NCI-H128 (cell line): ENCODE measurements around the gene ZNF423.
A peak's percentile ranks its signal among the peaks of the same experiment; 100 is the strongest.

ENCODE experiments used
- DNase-seq: peaks from one replicate; lab custom pipeline; 2025; ENCODE audit not compliant: unreplicated experiment; lab: John Stamatoyannopoulos, UW

ZNF423 gene

GRCh38 chr16:49755716-49756505 lies 100.0 kb downstream of the ZNF423 start:
- DNase-seq = no peak

GRCh38 chr16:49755313-49755620 lies 100.6 kb downstream of the ZNF423 start:
- no peak for DNase-seq

DNA sequence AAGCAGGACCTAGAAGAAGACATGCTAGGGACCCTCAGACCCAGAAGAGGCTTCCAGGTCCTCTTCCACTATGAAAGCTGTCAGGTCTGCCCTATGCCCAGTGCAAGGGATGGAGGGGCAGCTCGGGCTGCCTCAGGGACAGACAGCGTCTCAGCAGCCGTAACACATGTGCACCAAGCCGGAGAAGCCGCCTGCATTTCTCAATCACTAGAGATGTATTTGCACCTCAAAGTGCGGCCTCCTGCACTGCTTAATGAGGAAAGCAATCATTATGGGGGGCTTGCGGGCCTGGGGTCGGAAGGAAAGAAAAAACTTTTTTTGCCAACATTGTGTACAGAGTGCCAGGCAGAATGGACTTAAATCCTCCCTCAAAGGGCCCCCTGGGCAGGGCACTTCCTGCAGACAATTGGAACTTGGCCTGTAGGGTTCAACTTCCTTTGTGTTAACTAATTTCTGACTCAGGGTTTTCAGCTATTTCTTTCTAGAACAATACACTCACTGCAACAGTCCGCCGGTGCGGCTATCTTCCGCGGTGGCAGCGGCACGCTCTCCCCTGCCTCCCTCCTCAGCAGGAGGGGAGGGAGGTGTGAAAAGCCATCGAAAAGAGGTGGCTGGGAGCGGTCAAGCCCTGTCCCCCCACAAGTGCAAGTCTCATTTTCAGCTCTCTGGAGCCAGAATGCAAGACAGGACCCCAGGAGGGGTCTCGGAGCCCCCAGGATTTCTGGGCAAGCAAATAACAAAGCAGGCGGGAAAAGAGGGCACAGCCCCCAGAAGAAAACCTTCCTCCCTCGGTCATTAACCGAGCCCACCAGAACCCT lies 101.2 kb downstream of the ZNF423 start:
- DNase-seq = no peak

DNA sequence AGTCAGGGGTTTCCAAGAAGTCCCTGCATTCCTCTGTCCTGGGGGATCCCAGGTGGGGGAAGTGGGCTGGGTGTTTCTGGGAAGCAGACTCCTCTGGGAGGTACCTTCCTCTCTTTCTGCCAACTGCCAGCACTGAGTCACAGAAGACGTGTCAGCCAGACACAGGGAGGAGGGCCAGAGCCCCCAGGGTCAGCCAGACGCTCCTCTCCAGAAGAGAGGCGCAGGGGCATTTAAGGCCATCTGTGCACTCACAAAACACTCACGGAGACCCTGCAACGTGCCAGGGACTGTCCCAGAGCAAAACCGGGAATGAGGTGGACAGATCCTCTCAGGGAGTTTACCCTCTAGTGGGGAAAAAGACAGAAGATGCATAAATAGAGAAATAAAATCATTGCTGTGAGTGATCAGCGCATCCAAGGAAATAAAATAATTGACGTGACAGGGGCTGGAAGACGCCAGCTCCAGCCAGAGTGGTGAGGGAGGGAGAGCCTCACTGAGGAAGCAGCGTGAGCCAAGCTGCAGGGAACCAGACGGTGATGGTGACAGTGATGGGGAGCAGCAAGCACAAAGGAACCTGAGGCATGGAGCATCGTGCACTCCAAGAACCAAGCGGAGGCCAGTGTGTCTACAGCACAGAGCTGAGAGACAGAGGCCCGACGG lies 105.4 kb downstream of the ZNF423 start:
- DNase-seq = no peak

GRCh38 chr16:49749816-49750215 lies 106.1 kb downstream of the ZNF423 start:
- no peak for DNase-seq

GRCh38 chr16:49748322-49748721 lies 107.6 kb downstream of the ZNF423 start:
- peak; percentile 31 for DNase-seq

DNA sequence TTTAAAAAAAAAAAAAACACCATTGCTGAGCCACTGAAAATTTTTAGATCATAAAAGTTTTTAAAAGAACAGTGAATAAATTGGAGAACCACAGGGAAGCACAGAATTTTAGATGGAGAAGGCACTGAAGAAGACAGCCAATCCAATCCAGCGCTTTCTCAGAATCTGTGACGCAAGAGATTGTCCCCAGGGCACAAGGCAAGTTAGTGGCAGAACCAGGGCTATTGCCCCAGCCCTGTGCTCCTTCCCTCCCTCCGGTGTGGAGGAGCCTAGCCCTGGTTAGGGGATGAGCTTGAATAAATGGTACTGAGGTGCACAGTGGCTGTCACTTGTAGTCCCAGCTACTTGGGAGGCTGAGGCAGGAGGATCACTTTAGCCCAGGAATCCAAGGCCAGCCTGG lies 108.3 kb downstream of the ZNF423 start:
- no peak for DNase-seq

DNA sequence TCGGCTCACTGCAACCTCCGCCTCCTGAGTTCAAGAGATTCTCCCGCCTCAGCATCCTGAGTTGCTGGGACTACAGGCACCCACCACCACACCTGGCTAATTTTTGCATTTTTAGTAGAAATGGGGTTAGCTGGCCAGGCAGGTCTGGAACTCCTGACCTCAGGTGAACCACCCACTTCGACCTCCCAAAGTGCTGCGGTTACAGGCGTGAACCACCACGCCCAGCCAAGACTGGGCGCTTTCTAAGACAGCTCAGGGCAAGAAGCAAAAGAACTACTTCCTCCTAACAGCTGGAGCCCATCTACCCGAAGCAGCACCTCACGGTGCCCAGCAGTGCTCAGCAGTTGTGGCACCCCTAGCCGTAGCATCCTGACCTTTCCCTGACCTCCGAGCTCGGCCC lies 109.4 kb downstream of the ZNF423 start:
- DNase-seq = no peak

DNA sequence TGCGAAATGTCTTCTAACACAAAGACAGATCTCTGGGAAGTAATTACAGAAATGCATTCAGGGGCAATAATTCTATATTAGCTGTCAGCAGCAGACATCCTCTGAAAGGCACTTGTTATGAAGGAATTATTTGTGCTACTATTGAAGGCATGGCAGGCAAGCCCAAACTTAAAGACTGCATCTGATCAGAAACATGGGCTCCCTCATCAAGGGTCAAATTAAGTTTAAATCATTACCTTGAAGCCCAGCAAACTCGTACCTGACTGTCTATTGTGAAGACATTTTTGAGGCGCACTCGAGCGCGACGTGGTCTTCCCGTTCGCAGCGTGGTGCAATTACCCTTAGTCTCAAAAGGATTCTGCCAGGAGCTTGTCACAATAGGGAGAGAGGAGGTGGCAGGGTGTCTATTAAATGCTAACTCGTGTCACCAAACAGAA lies 110.6 kb downstream of the ZNF423 start:
- DNase-seq = no peak

DNA sequence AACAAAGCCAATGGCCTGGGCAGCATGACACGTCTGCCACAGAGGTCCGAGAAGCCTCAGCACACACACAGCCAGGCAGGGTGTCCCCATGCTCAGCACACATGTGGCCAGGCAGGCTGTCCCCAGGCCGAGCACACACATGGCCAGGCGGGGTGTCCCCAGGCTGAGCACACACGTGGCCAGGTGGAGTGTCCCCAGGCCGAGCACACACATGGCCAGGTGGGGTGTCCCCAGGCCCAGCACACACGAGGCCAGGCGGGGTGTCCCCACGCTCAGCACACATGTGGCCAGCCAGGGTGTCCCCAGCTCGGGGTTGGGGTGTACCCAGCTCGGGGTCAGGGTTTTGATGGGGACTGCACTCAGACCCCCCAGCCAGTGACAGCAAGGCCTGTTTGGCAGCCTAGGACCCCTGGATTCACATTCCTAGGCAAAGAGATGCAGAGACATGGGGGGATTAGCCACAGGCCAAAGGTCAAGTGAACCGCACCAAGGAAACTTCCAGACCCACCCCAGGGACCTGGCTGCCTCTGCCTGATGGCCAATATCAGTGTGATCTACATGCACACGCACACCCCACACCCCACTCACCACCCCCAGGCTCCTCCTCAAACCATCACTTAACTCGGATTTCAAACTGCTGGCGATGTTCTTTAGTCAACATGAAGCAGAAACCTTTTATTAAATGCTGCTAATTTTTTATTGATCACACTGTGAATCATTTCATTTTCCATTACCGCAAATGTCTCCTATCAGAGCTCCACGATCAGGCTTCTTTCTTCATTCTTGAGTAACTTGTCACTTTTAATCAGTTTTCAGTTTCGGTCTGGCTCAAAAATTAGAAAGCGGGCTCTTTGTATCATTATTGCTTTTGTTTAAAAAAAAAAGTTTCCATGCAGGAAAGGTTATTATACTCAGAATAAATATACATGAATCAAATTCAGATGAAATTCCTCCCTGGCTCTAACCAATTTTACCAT lies 111.4 kb downstream of the ZNF423 start:
- DNase-seq = no peak

GRCh38 chr16:49743658-49744057 lies 112.3 kb downstream of the ZNF423 start:
- DNase-seq = no peak

DNA sequence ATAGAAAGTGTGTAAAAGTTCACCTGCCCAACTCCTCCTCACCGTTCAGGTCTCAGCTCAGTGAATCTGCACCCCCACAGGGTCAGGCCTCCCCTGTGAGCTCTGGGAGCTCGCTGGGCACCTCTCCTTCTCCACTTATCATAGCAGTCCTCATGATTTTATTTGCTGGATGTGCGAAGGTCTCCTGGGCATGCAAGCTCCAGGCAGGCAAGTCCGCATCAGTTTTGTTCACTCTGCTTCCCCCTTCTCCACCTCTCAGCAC lies 112.8 kb downstream of the ZNF423 start:
- DNase-seq = no peak

DNA sequence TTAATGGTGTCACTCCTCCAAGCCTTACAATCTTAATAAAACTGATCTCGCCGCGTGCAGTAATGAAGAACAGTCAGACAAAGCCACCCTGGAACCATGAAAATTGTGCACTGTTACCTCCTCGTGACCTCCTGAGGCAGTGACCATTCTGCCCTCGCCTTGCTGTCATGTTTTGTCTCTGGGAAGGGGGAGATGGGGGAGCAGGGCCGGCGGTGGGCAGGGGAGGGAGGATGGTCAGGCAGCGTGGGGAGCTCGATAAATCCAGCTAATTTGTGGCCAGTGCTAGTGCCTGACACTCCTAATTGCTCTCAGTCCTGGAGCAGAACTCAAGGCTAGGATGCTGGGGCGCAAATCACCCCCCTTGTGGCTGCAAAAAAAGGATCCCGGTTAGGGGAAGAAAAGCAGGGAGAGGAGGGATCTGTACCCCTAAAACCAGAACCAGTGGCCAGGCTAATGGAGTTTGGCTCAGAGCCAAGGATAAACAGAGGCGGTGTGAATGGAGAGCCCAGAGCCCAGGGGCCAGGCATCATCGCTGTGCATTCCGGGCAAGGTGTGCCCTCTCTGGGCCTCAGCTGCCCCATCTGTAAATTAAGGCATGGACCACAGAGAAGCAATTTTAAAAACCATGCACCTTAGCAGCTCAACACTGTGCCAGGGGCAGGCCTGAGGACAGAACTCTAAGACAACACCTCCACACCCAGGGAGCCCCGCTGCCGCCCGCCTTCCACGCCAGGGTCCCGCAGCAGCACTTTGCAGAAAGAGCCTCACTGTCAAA lies 113.3 kb downstream of the ZNF423 start:
- DNase-seq = no peak

- DNase-seq = no peak
Measured at GRCh38 chr16:49740256-49740655, 115.7 kb downstream of the ZNF423 start.

- DNase-seq = no peak
Measured at GRCh38 chr16:49739381-49739780, 116.5 kb downstream of the ZNF423 start.

GRCh38 chr16:49738832-49739231 lies 117.1 kb downstream of the ZNF423 start:
- DNase-seq = no peak

DNA sequence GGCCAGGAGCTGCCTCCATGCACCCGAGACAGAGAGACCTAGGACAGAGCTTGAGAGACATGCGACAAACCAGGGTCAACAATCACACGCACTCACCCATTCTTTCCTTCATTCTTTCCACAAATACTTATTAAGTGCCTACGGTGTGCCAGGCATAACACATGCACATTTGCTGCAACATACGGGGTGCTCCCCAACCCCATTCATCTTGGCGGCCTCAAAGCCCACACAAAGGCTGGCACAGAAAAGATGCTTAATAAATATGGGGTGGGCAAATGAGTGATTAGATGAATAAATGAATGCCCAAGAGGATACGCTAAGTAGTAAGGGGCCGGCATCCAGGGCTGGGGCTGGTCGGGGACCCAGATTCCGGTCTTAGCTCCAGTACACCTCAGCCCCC lies 117.9 kb downstream of the ZNF423 start:
- DNase-seq = no peak

GRCh38 chr16:49737541-49737940 lies 118.4 kb downstream of the ZNF423 start:
- DNase-seq = no peak

- DNase-seq = no peak
Measured at GRCh38 chr16:49734331-49734730, 121.6 kb downstream of the ZNF423 start.

DNA sequence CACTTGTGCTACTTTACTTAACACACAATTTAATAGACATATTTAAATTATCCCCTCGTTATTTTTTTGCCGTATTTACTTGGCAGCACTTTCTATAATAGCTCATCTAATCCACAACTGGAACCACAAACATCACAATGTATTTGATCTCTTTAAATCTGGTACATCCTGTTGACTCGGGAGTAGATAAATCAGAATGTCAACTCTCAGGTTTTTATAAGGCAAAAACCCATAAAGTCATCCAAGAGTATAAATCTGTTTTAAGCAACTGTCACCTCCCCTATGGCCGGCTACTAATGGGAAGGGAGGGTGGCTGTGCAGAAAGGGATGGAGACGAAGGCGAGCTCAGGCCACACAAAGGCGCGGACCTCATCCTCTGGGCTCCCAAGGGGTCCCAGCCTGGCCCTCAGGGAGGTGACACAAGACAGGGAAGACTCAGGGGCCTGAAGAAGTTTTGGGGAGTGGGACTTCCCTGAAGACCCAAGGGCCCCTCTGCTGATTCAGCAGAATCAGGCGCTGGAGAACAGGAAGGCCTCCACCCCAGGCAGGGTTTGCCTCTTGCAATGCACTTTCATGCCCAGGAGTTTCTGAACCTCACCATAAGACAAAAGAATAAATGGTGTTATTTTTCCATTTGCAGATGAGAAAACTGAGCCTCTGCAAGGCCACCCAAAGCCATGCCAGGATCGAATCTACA lies 122.5 kb downstream of the ZNF423 start:
- DNase-seq = no peak
